Measurements from ENCODE around the gene ZMYM3. TPM values are rescaled to one million over a fixed set of nuclear protein-coding genes. Genes with fewer than 3 reads are reported as not detected.
A peak's percentile ranks its signal among the peaks of the same experiment; 100 is the strongest.

ZMYM3 gene
- total RNA-seq, 1 experiment from 2014 or later: 47.6 TPM

DNA sequence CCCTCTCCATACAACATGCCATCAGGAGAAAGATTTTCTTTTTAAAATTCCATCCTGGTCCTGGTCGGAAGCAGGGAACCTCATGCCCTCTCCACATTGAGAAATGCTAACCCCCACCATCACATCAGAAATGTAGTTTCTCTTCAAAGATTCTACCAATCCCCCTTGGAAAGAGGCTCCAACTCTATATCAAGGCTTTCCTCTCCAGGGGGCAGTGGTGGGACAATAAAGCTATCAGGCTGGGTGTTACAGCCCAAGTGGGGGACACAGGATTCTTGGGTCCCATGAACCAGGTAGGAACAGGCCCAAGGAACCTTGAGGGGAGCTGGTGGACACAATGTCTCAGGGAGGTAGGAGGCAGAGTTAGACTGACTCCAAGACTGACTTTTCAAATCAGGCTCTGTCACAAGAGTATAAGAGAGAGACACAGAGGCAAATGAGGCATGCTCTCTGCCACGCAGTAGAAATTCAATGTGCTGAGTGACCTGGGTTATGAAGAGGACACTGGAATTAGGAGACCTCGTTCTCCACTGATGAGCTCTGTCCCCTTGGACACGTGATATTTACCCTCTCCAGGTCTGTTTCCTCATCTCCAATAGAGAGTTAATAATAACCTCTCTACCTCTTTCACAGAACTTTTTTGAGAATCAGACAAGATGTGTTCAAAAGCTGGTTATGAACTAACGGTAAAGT, 26.4 kb downstream of the ZMYM3 start:
- intact Hi-C loops (cut with micrococcal nuclease; ENCODE audit: unreplicated experiment): no loop called here
- Histone ChIP-seq H3K9me3 (ENCODE audit: low read depth, low read length, poor library complexity, severe bottlenecking) (no peaks in the 10 kb centered on the region), H3K27me3 (replicated peaks; ENCODE audit: insufficient read depth, low read depth, low read length, poor library complexity) (no peaks in the 10 kb centered on the region), H3K36me3 (ENCODE audit: insufficient read depth, low read length, poor library complexity, severe bottlenecking) (no peaks in the 10 kb centered on the region), H3K4me3 (ENCODE audit: low read depth, low read length, poor library complexity, severe bottlenecking) (no peak overlapping the region), H3K4me1 (ENCODE audit: insufficient read depth, low read length, poor library complexity, severe bottlenecking) (no peaks in the 10 kb centered on the region), H3K27ac (ENCODE audit: low read depth, low read length, poor library complexity, severe bottlenecking) (no peak overlapping the region)
- POLR2A ChIA-PET (ENCODE audit: low non-redundant PET): no interaction called here
- DNase-seq (ENCODE audit: low spot score): no peak
- no TSS peak for BruUV-seq (replicated peaks)
- TF ChIP-seq EZH2 (IDR thresholded peaks at IDR 0.05; ENCODE audit: borderline replicate concordance, low read depth, low read length, poor library complexity, severe bottlenecking): no peak
- TF ChIP-seq, protein P1, sequence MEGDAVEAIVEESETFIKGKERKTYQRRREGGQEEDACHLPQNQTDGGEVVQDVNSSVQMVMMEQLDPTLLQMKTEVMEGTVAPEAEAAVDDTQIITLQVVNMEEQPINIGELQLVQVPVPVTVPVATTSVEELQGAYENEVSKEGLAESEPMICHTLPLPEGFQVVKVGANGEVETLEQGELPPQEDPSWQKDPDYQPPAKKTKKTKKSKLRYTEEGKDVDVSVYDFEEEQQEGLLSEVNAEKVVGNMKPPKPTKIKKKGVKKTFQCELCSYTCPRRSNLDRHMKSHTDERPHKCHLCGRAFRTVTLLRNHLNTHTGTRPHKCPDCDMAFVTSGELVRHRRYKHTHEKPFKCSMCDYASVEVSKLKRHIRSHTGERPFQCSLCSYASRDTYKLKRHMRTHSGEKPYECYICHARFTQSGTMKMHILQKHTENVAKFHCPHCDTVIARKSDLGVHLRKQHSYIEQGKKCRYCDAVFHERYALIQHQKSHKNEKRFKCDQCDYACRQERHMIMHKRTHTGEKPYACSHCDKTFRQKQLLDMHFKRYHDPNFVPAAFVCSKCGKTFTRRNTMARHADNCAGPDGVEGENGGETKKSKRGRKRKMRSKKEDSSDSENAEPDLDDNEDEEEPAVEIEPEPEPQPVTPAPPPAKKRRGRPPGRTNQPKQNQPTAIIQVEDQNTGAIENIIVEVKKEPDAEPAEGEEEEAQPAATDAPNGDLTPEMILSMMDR (conservative IDR thresholded peaks at IDR 0.05; ENCODE audit: low read depth, low read length): 0 out of 2 replicates have a peak, but pooled peaks have one; percentile 27
- CTCF ChIA-PET: interaction anchor here (0.7 kb wide), 1 partner anchor 12 kb away, joined by 5 read pairs; no protein-coding TSS in a partner anchor

DNA sequence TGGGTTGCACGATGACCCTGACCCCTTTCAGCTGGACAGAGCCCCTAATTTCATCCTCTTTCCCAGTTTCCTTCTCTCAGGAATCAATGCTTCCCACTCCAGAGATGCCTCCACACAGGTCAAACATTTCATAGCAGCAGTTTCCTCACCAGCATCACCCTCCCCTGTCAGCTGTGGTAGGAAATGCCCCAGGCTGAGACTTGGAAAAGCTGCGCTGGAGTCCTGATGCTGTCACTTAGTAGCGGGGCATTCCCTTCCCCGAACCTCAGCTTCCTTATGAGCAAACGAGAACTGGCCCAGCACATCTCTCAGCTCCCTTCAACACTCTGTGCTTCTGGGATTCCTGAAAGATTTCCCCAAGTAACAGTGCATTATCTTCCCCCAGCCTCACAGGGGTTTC, 28.3 kb downstream of the ZMYM3 start:
- intact Hi-C loops (cut with micrococcal nuclease; ENCODE audit: unreplicated experiment): no loop called here
- H3K27ac ChIP-seq (ENCODE audit: low read depth, low read length, poor library complexity, severe bottlenecking): no peak overlapping the region
- no peaks in the 10 kb centered on the region for H3K27me3 ChIP-seq (replicated peaks; ENCODE audit: insufficient read depth, low read depth, low read length, poor library complexity)
- no TSS peak for BruUV-seq (replicated peaks)
- TF ChIP-seq, protein P1 (conservative IDR thresholded peaks at IDR 0.05; ENCODE audit: low read depth, low read length): no peak
- TF ChIP-seq EZH2 (IDR thresholded peaks at IDR 0.05; ENCODE audit: borderline replicate concordance, low read depth, low read length, poor library complexity, severe bottlenecking): no peak
- DNase-seq (ENCODE audit: low spot score): no peak
- CTCF ChIA-PET: no interaction called here
- no peak overlapping the region for H3K4me3 ChIP-seq (ENCODE audit: low read depth, low read length, poor library complexity, severe bottlenecking)
- no peaks in the 10 kb centered on the region for H3K4me1 ChIP-seq (ENCODE audit: insufficient read depth, low read length, poor library complexity, severe bottlenecking)
- no peaks in the 10 kb centered on the region for H3K9me3 ChIP-seq (ENCODE audit: low read depth, low read length, poor library complexity, severe bottlenecking)
- POLR2A ChIA-PET (ENCODE audit: low non-redundant PET): no interaction called here
- no peaks in the 10 kb centered on the region for H3K36me3 ChIP-seq (ENCODE audit: insufficient read depth, low read length, poor library complexity, severe bottlenecking)

DNA sequence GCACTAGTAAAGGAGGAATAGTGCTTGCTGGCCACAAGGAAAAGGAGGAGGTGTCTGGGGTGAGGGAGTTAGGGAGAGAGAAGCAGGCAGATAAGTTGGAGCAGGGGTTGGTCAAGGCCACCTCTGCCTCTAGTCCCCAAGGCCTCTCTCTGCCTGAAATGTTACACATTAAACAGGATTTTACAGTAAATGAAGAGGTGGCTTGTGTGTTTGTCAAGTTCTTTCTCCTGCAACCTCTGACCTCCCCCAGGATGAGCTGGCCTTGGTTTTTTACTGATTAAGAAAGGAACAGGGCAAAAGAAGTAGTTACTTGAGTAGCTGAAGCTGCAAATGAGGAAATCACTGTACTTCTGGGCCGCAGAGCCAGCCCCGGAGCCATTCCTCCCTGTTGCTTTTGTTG, 28.9 kb downstream of the ZMYM3 start:
- Histone ChIP-seq H3K4me3 (ENCODE audit: low read depth, low read length, poor library complexity, severe bottlenecking) (no peak overlapping the region), H3K36me3 (ENCODE audit: insufficient read depth, low read length, poor library complexity, severe bottlenecking) (no peaks in the 10 kb centered on the region), H3K9me3 (ENCODE audit: low read depth, low read length, poor library complexity, severe bottlenecking) (no peaks in the 10 kb centered on the region), H3K27me3 (replicated peaks; ENCODE audit: insufficient read depth, low read depth, low read length, poor library complexity) (no peaks in the 10 kb centered on the region), H3K4me1 (ENCODE audit: insufficient read depth, low read length, poor library complexity, severe bottlenecking) (no peaks in the 10 kb centered on the region), H3K27ac (ENCODE audit: low read depth, low read length, poor library complexity, severe bottlenecking) (no peak overlapping the region)
- DNase-seq (ENCODE audit: low spot score): no peak
- ChIA-PET CTCF (no interaction called here), POLR2A (ENCODE audit: low non-redundant PET) (no interaction called here)
- TF ChIP-seq EZH2 (IDR thresholded peaks at IDR 0.05; ENCODE audit: borderline replicate concordance, low read depth, low read length, poor library complexity, severe bottlenecking): no peak
- intact Hi-C loops (cut with micrococcal nuclease; ENCODE audit: unreplicated experiment): no loop called here
- no TSS peak for BruUV-seq (replicated peaks)
